Kidney (tissue), 14 donors: Measurements from ENCODE around the gene CYLC1. TPM values are rescaled to one million over a fixed set of nuclear protein-coding genes. Genes with fewer than 3 reads are reported as not detected.
A peak's percentile ranks its signal among the peaks of the same experiment; 100 is the strongest.

Source experiments
- DNase-seq, 5 donors: peaks; one replicate each; pipeline ENCODE4 v3.0.0-alpha.2; 2013 to 2020
- FAIRE-seq: peaks from 2 replicates; lab custom pipeline; 2012; peaks lifted over from hg19 to GRCh38; lab: Jason Lieb, UNC
- H3K27ac ChIP-seq, 2 donors: one replicate each; pipeline ENCODE4 v1.7.0; 2013; ENCODE audit warnings: low read depth in 2 of 2, low read length in 2 of 2, inconsistent platforms in 1 of 2
- H3K27me3 ChIP-seq: one replicate; pipeline ENCODE4 v1.7.1; 2013; ENCODE audit warnings: low read length, inconsistent platforms; ENCODE audit not compliant: control insufficient read depth, insufficient read depth
- H3K36me3 ChIP-seq, 3 donors: one replicate each; pipeline versions ENCODE4 v1.7.0 to v1.7.1; 2013; ENCODE audit warnings: low read length in 3 of 3, control low read depth in 1 of 3, inconsistent platforms in 1 of 3; ENCODE audit not compliant: insufficient read depth in 3 of 3, control insufficient read depth in 2 of 3
- H3K4me1 ChIP-seq, 3 donors: one replicate each; pipeline versions ENCODE4 v1.7.0 to v1.7.1; 2013; ENCODE audit warnings: low read length in 3 of 3, inconsistent platforms in 1 of 3, low read depth in 1 of 3; ENCODE audit not compliant: control insufficient read depth in 2 of 3, insufficient read depth in 2 of 3
- H3K4me3 ChIP-seq, 3 donors: one replicate each; pipeline versions ENCODE4 v1.7.0 to v1.8.1; 2013; ENCODE audit warnings: low read length in 3 of 3, control low read depth in 1 of 3, inconsistent platforms in 1 of 3
- H3K9ac ChIP-seq, 3 donors: one replicate each; pipeline versions ENCODE4 v1.7.0 to v1.7.1; 2013; ENCODE audit warnings: low read length in 3 of 3, control low read depth in 1 of 3, inconsistent platforms in 1 of 3
- H3K9me3 ChIP-seq, 3 donors: one replicate each; pipeline versions ENCODE4 v1.7.0 to v1.7.1; 2013; ENCODE audit warnings: low read length in 3 of 3, control low read depth in 1 of 3, inconsistent platforms in 1 of 3; ENCODE audit not compliant: control insufficient read depth in 2 of 3, insufficient read depth in 1 of 3
- CTCF ChIP-seq: IDR thresholded peaks from 3 replicates; pipeline ENCODE4 v1.5.1; 2012; ENCODE audit warnings: mild to moderate bottlenecking, moderate library complexity, borderline replicate concordance; ENCODE audit not compliant: insufficient read depth; ENCODE audit errors: extremely low read depth
- intact Hi-C: fragments of 100-400 bp; cut with DNase I; formaldehyde crosslinking; loops from one replicate; pipeline ENCODE4 v1.11.1; 2022
- polyA plus RNA-seq: library from polyadenylated mRNA; stranded (reverse); fragments of 350-450 nt; fragmentation: Illumina TruSeq; extraction: RNeasy Lipid Tissue Mini Kit (QIAGEN cat#74804); gene quantifications from one replicate; pipeline ENCODE4 v1.2.3, GENCODE V29; 2014; ENCODE audit warnings: low read depth, low replicate concordance; ENCODE audit not compliant: insufficient read depth
- total RNA-seq: library from RNA; stranded (reverse); fragmentation: NEBNext Ultra II Directional; extraction: Animal tissue kit (Norgen Biotek cat#: 25700); gene quantifications from one replicate; pipeline ENCODE4 v1.2.1, GENCODE V29; 2021
- donor health status: control.
- donor health status: control.
- donor health status: control.
- donor health status: control.
- donor health status: control.
- donor health status: DM: yes; HTN: yes; CAD: no.
- donor health status: Normal renal cell carcinoma (clear cell type).

Gene CYLC1
- total and polyA plus RNA-seq, 2 donors from 2014 or later = not detected

- H3K4me3 ChIP-seq = no peak overlapping the region
- no peaks in the 10 kb centered on the region for H3K36me3 ChIP-seq
- H3K4me1 ChIP-seq = no peaks in the 10 kb centered on the region
- H3K27me3 ChIP-seq = no peaks in the 10 kb centered on the region
- H3K9ac ChIP-seq = no peak overlapping the region
- peak; percentile 57 for FAIRE-seq
- no peak overlapping the region for H3K27ac ChIP-seq
- DNase-seq = peak in 3 of 5 donors; percentile 10 to 26 (median 17)
- no peaks in the 10 kb centered on the region for H3K9me3 ChIP-seq
- intact Hi-C loops = no loop called here
- TF ChIP-seq CTCF = peak; percentile 42
These were observed 15.5 kb upstream of the CYLC1 start for GRCh38 chrX:83845397-83845796.

- Histone ChIP-seq H3K27ac (no peak overlapping the region), H3K4me3 (no peak overlapping the region), H3K36me3 (no peaks in the 10 kb centered on the region), H3K9ac (no peak overlapping the region), H3K9me3 (no peaks in the 10 kb centered on the region), H3K4me1 (no peaks in the 10 kb centered on the region), H3K27me3 (no peaks in the 10 kb centered on the region)
- TF ChIP-seq CTCF = no peak
- DNase-seq (no peak), FAIRE-seq (no peak)
- intact Hi-C loops = no loop called here
These were observed 13.6 kb upstream of the CYLC1 start for GRCh38 chrX:83847339-83847738.

- Histone ChIP-seq H3K27me3 (no peaks in the 10 kb centered on the region), H3K36me3 (no peaks in the 10 kb centered on the region), H3K4me3 (no peak overlapping the region), H3K27ac (no peak overlapping the region), H3K4me1 (no peaks in the 10 kb centered on the region), H3K9ac (no peak overlapping the region), H3K9me3 (no peaks in the 10 kb centered on the region)
- intact Hi-C loops = no loop called here
- DNase-seq (no peak), FAIRE-seq (no peak)
- no peak for TF ChIP-seq CTCF
These were observed 27.6 kb downstream of the CYLC1 start for GRCh38 chrX:83888585-83888984.

- intact Hi-C loops = no loop called here
- H3K4me1 ChIP-seq = no peaks in the 10 kb centered on the region
- no peak overlapping the region for H3K27ac ChIP-seq
- DNase-seq = no peak
- TF ChIP-seq CTCF = no peak
- no peak overlapping the region for H3K9ac ChIP-seq
- H3K27me3 ChIP-seq = no peaks in the 10 kb centered on the region
- H3K36me3 ChIP-seq = no peaks in the 10 kb centered on the region
- FAIRE-seq = no peak
- no peak overlapping the region for H3K4me3 ChIP-seq
- H3K9me3 ChIP-seq = no peaks in the 10 kb centered on the region
These were observed 31.5 kb downstream of the CYLC1 start for GRCh38 chrX:83892433-83892832.
